ENCODE results near the gene DDB1.

Gene DDB1

GRCh38 chr11:61307354-61307753 lies 25.6 kb downstream of the DDB1 start:
- no peak for TF ChIP-seq CTCF (IDR thresholded peaks at IDR 0.05; ENCODE audit: low read depth, low read length, missing control alignments)
- no peak overlapping the region for H3K4me3 ChIP-seq (ENCODE audit: low read depth, low read length)
- DNase-seq (ENCODE audit: low read depth), result no peak

- no peak overlapping the region for H3K4me3 ChIP-seq (ENCODE audit: low read depth, low read length)
- DNase-seq (ENCODE audit: low read depth), result no peak
- no peak for TF ChIP-seq CTCF (IDR thresholded peaks at IDR 0.05; ENCODE audit: low read depth, low read length, missing control alignments)
Observed at GRCh38 chr11:61306221-61306620, 26.7 kb downstream of the DDB1 start.

GRCh38 chr11:61305417-61305816 lies 27.5 kb downstream of the DDB1 start:
- no peak for DNase-seq (ENCODE audit: low read depth)
- no peak for TF ChIP-seq CTCF (IDR thresholded peaks at IDR 0.05; ENCODE audit: low read depth, low read length, missing control alignments)
- no peak overlapping the region for H3K4me3 ChIP-seq (ENCODE audit: low read depth, low read length)

- DNase-seq (ENCODE audit: low read depth), result no peak
- H3K4me3 ChIP-seq (ENCODE audit: low read depth, low read length), result no peak overlapping the region
- no peak for TF ChIP-seq CTCF (IDR thresholded peaks at IDR 0.05; ENCODE audit: low read depth, low read length, missing control alignments)
Observed at GRCh38 chr11:61303725-61304124, 29.2 kb downstream of the DDB1 start.

- DNase-seq (ENCODE audit: low read depth), result no peak
- no peak for TF ChIP-seq CTCF (IDR thresholded peaks at IDR 0.05; ENCODE audit: low read depth, low read length, missing control alignments)
- H3K4me3 ChIP-seq (ENCODE audit: low read depth, low read length), result no peak overlapping the region
Observed at GRCh38 chr11:61302550-61302949, 30.4 kb downstream of the DDB1 start.

GRCh38 chr11:61298663-61299244 lies 34.2 kb downstream of the DDB1 start:
- no peak for TF ChIP-seq CTCF (IDR thresholded peaks at IDR 0.05; ENCODE audit: low read depth, low read length, missing control alignments)
- DNase-seq (ENCODE audit: low read depth), result no peak

GRCh38 chr11:61297746-61298145 lies 35.2 kb downstream of the DDB1 start:
- DNase-seq (ENCODE audit: low read depth), result no peak

More at GRCh38 chr11:61298663-61299244, 34.2 kb downstream of the DDB1 start:
- no peak overlapping the region for H3K4me3 ChIP-seq (ENCODE audit: low read depth, low read length)

More at GRCh38 chr11:61297746-61298145, 35.2 kb downstream of the DDB1 start:
- TF ChIP-seq CTCF (IDR thresholded peaks at IDR 0.05; ENCODE audit: low read depth, low read length, missing control alignments), result no peak
- no peak overlapping the region for H3K4me3 ChIP-seq (ENCODE audit: low read depth, low read length)

Measured in GM12864 (cell line).